ENCODE data around the gene COPS7B.

DNA sequence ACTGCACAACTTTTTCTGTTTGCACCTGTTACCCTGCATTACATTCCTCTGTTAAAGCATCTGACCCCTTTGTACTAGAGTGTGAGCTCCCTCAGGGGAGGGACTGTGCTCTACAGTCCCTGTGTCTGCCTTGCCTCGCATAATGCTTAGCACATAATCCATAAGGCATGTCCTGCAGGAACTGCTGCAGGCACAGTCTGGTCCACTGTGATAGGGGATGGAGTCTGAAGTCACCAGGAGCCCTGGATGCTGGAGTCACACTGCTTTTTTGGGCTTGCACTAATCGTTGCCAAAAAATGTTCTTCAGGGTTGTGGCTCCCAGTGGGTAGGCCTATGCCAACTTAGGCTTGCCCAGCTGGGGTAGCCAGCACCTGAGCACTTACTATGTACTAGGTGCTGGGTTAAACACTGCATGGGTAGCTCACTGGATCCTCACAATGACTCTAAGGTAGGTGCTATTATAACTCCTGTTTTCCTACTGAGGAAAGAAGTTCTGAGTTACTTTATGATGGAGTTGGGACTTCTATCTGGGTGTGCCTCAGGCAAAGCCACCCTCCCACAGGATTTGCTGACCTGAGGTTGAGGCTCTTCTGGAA, 33.3 kb downstream of the COPS7B start:
- TF ChIP-seq, protein P1, sequence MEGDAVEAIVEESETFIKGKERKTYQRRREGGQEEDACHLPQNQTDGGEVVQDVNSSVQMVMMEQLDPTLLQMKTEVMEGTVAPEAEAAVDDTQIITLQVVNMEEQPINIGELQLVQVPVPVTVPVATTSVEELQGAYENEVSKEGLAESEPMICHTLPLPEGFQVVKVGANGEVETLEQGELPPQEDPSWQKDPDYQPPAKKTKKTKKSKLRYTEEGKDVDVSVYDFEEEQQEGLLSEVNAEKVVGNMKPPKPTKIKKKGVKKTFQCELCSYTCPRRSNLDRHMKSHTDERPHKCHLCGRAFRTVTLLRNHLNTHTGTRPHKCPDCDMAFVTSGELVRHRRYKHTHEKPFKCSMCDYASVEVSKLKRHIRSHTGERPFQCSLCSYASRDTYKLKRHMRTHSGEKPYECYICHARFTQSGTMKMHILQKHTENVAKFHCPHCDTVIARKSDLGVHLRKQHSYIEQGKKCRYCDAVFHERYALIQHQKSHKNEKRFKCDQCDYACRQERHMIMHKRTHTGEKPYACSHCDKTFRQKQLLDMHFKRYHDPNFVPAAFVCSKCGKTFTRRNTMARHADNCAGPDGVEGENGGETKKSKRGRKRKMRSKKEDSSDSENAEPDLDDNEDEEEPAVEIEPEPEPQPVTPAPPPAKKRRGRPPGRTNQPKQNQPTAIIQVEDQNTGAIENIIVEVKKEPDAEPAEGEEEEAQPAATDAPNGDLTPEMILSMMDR (tag by site-specific recombination; IDR thresholded peaks at IDR 0.05), result no peak
- TF ChIP-seq ZNF707 (tag by site-specific recombination; IDR thresholded peaks at IDR 0.05), result no peak
- TF ChIP-seq SP2 (tag by site-specific recombination; IDR thresholded peaks at IDR 0.05), result no peak
- no peak for TF ChIP-seq ZNF423 (tag by site-specific recombination; IDR thresholded peaks at IDR 0.05)
- TF ChIP-seq ZNF473 (tag by site-specific recombination; IDR thresholded peaks at IDR 0.05), result no peak
- TF ChIP-seq ZNF747 (tag by site-specific recombination; IDR thresholded peaks at IDR 0.05), result no peak
- no peak for TF ChIP-seq GFI1B (tag by site-specific recombination; IDR thresholded peaks at IDR 0.05)
- TF ChIP-seq ZNF366 (tag by site-specific recombination; conservative IDR thresholded peaks at IDR 0.05), result no peak
- no peak for TF ChIP-seq FEZF1 (tag by site-specific recombination; IDR thresholded peaks at IDR 0.05)
- TF ChIP-seq ZNF155 (tag by site-specific recombination; IDR thresholded peaks at IDR 0.05), result no peak
- no peak for TF ChIP-seq PRDM6 (tag by site-specific recombination; IDR thresholded peaks at IDR 0.05)

All from HEK293 (cell line).